ENCODE results near the gene USP5. TPM values are rescaled to one million over a fixed set of nuclear protein-coding genes. Genes with fewer than 3 reads are reported as not detected.
A peak's percentile ranks its signal among the peaks of the same experiment; 100 is the strongest.

The USP5 gene
- total RNA-seq, 2 donors from 2014 or later = 120 to 257 TPM

DNA sequence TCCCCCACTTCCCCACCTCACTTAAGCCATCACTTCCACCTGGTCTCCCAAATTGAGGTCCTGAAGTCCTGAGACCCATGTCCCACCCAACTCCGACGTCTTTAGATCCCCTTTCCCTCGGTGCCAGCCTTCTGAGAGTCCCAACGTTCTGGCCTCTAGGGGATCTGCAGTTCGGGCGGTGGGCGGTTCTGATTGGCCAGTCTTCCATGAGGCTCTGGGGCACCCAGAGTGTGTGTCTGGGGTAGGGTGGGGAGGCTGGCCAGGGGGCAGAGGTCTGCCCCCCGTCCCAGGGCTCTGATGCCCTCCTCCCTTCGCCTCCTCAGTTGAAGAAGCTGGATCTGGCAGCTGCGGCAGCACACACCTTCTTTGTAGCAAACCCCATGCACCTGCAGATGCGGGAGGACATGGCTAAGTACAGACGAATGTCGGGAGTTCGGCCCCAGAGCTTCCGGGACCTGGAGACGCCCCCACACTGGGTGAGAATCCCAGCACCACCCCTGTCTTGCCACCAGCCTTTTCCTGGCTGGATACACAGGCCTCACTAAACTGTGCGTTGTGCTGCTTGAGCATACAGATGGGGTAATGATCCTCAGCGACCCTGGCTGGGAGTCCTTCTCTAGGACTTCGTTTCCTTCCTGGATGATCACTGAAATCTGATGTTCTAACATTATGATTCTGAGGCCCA is 22.3 kb upstream of the USP5 start:
- peaks cover 32% of the 10 kb centered on the region for H3K36me3 Mint-ChIP-seq (ENCODE audit: low read depth)
- Histone ChIP-seq H3K9me3 (ENCODE audit: control insufficient read depth, low read length) (no peaks in the 10 kb centered on the region), H3K36me3 (ENCODE audit: control insufficient read depth, insufficient read depth, low read length) (peaks cover 31% of the 10 kb centered on the region), H3K9ac (ENCODE audit: extremely low read depth, low read length, poor library complexity, severe bottlenecking) (peak overlapping the region; percentile 93), H3K27me3 (ENCODE audit: control insufficient read depth, insufficient read depth, low read length, poor library complexity, severe bottlenecking) (peaks cover 4% of the 10 kb centered on the region), H3K27ac (ENCODE audit: low read depth, low read length) (peak overlapping the region; percentile 57), H3K4me1 (ENCODE audit: control insufficient read depth, insufficient read depth, low read length) (peaks cover 2% of the 10 kb centered on the region), H3K4me3 (ENCODE audit: low read length) (peak overlapping the region; percentile 93)
- peaks cover 20% of the 10 kb centered on the region for H3K4me1 Mint-ChIP-seq
- WGBS, 2 experiments (ENCODE audit: insufficient coverage in 1 of 2, insufficient read length in 1 of 2) = 41 to 64% methylated on average over 11 to 19 of the region's 19 CpGs
- DNase-seq = no peak
- TF ChIP-seq, protein P1, sequence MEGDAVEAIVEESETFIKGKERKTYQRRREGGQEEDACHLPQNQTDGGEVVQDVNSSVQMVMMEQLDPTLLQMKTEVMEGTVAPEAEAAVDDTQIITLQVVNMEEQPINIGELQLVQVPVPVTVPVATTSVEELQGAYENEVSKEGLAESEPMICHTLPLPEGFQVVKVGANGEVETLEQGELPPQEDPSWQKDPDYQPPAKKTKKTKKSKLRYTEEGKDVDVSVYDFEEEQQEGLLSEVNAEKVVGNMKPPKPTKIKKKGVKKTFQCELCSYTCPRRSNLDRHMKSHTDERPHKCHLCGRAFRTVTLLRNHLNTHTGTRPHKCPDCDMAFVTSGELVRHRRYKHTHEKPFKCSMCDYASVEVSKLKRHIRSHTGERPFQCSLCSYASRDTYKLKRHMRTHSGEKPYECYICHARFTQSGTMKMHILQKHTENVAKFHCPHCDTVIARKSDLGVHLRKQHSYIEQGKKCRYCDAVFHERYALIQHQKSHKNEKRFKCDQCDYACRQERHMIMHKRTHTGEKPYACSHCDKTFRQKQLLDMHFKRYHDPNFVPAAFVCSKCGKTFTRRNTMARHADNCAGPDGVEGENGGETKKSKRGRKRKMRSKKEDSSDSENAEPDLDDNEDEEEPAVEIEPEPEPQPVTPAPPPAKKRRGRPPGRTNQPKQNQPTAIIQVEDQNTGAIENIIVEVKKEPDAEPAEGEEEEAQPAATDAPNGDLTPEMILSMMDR (conservative IDR thresholded peaks at IDR 0.05) = peak; percentile 72
- H3K4me3 Mint-ChIP-seq = peak overlapping the region; percentile 99
- H3K27ac Mint-ChIP-seq = peak overlapping the region; percentile 97
- peaks cover 31% of the 10 kb centered on the region for H3K27me3 Mint-ChIP-seq (ENCODE audit: insufficient read depth)
- no peaks in the 10 kb centered on the region for H3K9me3 Mint-ChIP-seq

DNA sequence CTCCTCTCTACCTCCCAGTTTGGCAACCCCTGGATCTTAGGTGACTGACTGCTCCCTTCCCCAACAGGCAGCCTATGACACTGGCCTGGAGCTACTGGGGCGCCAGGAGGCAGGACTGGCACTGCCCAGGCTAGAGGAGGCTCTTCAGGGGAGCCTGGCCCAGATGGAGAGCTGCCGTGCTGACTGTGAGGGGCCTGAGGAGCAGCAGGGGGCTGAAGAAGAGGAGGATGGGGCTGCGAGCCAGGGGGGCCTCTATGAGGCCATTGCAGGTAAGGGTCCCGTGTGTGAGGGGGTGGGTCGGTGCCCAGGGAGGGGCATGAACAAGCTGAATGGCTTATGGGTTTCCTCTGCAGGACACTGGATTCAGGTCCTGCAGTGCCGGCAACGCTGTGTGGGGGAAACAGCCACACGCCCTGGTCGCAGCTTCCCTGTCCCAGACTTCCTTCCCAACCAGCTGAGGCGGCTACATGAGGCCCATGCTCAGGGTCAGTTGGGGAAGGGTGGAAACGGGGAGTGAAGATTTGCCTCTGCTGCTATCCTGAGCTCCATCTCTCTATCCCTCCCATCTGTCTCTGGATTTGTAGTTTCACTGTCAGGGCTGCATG is 21.6 kb upstream of the USP5 start:
- H3K4me3 ChIP-seq (ENCODE audit: low read length) = no peak overlapping the region
- Mint-ChIP-seq H3K27ac (no peak overlapping the region), H3K4me1 (peaks cover 13% of the 10 kb centered on the region), H3K4me3 (peak overlapping the region; percentile 99), H3K27me3 (ENCODE audit: insufficient read depth) (peaks cover 24% of the 10 kb centered on the region), H3K9me3 (no peaks in the 10 kb centered on the region), H3K36me3 (ENCODE audit: low read depth) (peaks cover 36% of the 10 kb centered on the region)
- TF ChIP-seq, protein P1 (conservative IDR thresholded peaks at IDR 0.05) = no peak
- no peak overlapping the region for H3K9ac ChIP-seq (ENCODE audit: extremely low read depth, low read length, poor library complexity, severe bottlenecking)
- H3K36me3 ChIP-seq (ENCODE audit: control insufficient read depth, insufficient read depth, low read length) = peaks cover 31% of the 10 kb centered on the region
- H3K4me1 ChIP-seq (ENCODE audit: control insufficient read depth, insufficient read depth, low read length) = peaks cover 2% of the 10 kb centered on the region
- no peaks in the 10 kb centered on the region for H3K27me3 ChIP-seq (ENCODE audit: control insufficient read depth, insufficient read depth, low read length, poor library complexity, severe bottlenecking)
- no peak for DNase-seq
- H3K9me3 ChIP-seq (ENCODE audit: control insufficient read depth, low read length) = no peaks in the 10 kb centered on the region
- 89 to 91% methylated on average over 9 to 11 of the region's 11 CpGs for WGBS, 2 experiments (ENCODE audit: insufficient coverage in 1 of 2, insufficient read length in 1 of 2)
- no peak overlapping the region for H3K27ac ChIP-seq (ENCODE audit: low read depth, low read length)

DNA sequence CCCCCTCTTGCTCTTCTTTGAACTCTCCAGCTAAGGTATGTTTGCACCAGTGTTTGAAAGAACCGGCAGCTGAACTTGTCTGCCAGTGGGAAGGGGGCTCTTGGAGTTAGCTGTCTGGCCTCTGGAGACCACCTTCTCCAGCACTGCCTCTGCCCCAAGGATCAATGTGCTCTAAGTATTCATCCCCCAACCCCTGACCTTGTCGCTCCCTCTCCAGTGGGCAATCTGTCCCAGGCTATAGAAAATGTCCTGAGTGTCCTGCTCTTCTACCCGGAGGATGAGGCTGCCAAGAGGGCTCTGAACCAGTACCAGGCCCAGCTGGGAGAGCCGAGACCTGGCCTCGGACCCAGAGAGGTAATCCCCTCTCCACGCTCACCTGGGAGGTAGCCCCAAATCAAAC is 21.0 kb upstream of the USP5 start:
- Mint-ChIP-seq H3K27me3 (ENCODE audit: insufficient read depth) (peaks cover 18% of the 10 kb centered on the region), H3K4me3 (peak overlapping the region; percentile 99), H3K4me1 (peaks cover 13% of the 10 kb centered on the region), H3K9me3 (no peaks in the 10 kb centered on the region), H3K36me3 (ENCODE audit: low read depth) (peaks cover 41% of the 10 kb centered on the region), H3K27ac (no peak overlapping the region)
- Histone ChIP-seq H3K4me1 (ENCODE audit: control insufficient read depth, insufficient read depth, low read length) (peaks cover 2% of the 10 kb centered on the region), H3K4me3 (ENCODE audit: low read length) (no peak overlapping the region), H3K9ac (ENCODE audit: extremely low read depth, low read length, poor library complexity, severe bottlenecking) (no peak overlapping the region), H3K9me3 (ENCODE audit: control insufficient read depth, low read length) (no peaks in the 10 kb centered on the region), H3K27ac (ENCODE audit: low read depth, low read length) (no peak overlapping the region), H3K27me3 (ENCODE audit: control insufficient read depth, insufficient read depth, low read length, poor library complexity, severe bottlenecking) (no peaks in the 10 kb centered on the region), H3K36me3 (ENCODE audit: control insufficient read depth, insufficient read depth, low read length) (peaks cover 35% of the 10 kb centered on the region)
- DNase-seq = no peak
- TF ChIP-seq, protein P1 (conservative IDR thresholded peaks at IDR 0.05) = no peak
- WGBS, 2 experiments (ENCODE audit: insufficient coverage in 1 of 2, insufficient read length in 1 of 2) = 91 to 97% methylated on average over 5 to 6 of the region's 6 CpGs
